A549 (cell line): ENCODE results near the gene GGA2.

Experiments
- BHLHE40 ChIP-seq: IDR thresholded peaks from 2 replicates; pipeline ENCODE4 v1.6.1; 2012; ENCODE audit warnings: low read depth, low read length, inconsistent platforms
- CBX2 ChIP-seq: fragments of 200-600 bp; sonication (generic); IDR thresholded peaks from 2 replicates; pipeline ENCODE4 v1.6.1; 2016; ENCODE audit warnings: low read depth, mild to moderate bottlenecking, borderline replicate concordance
- CBX8 ChIP-seq: fragments of 200-600 bp; sonication (generic); IDR thresholded peaks from 2 replicates; pipeline ENCODE4 v1.6.1; 2016
- CEBPB ChIP-seq, 2 experiments: fragments of >200 bp in 1 of 2; sonication (Bioruptor Twin) in 1 of 2; formaldehyde crosslinking in 1 of 2; IDR thresholded peaks; 2 replicates each; pipeline ENCODE4 v1.6.1; 2012 to 2016
- CTCF ChIP-seq: fragments of >200 bp; sonication (Bioruptor Twin); formaldehyde crosslinking; IDR thresholded peaks from 3 replicates; pipeline ENCODE4 v1.5.1; 2016
- FOXS1 ChIP-seq: fragments of 250-450 bp; sonication (Bioruptor Pico); IDR thresholded peaks from 2 replicates; pipeline ENCODE4 v1.5.0; 2020; ENCODE audit warnings: mild to moderate bottlenecking, moderate library complexity
- HDAC2 ChIP-seq: fragments of 200-600 bp; sonication (generic); IDR thresholded peaks from 2 replicates; pipeline ENCODE4 v1.6.1; 2016
- HOXB5 ChIP-seq: fragments of 250-450 bp; sonication (Bioruptor Pico); IDR thresholded peaks from 2 replicates; pipeline ENCODE4 v1.5.0; 2020; ENCODE audit warnings: mild to moderate bottlenecking, moderate library complexity
- POLR2A ChIP-seq: IDR thresholded peaks from 2 replicates; pipeline ENCODE4 v1.6.1; 2012; ENCODE audit warnings: mild to moderate bottlenecking, low read length
- POLR2AphosphoS2 ChIP-seq: conservative IDR thresholded peaks from 2 replicates; pipeline ENCODE4 v1.6.1; 2012; ENCODE audit warnings: low read length, improper control_type of control experiment, inconsistent platforms
- RAD21 ChIP-seq, 2 experiments: fragments of >200 bp in 1 of 2; sonication (Bioruptor Twin) in 1 of 2; formaldehyde crosslinking in 1 of 2; IDR thresholded peaks in 1 of 2; conservative IDR thresholded peaks in 1 of 2; 2 replicates in 1 of 2; 3 replicates in 1 of 2; pipeline ENCODE4 v1.6.1; 2012 to 2018; ENCODE audit warnings: inconsistent platforms in 1 of 2
- RCOR1 ChIP-seq: fragments of 150-350 bp; IDR thresholded peaks from 2 replicates; pipeline ENCODE4 v1.6.1; 2014; ENCODE audit warnings: antibody characterized with exemption, low read length, low read depth
- ZNF302 ChIP-seq: fragments of 250-450 bp; sonication (Bioruptor Pico); IDR thresholded peaks from 2 replicates; pipeline ENCODE4 v1.9.0; 2021; ENCODE audit warnings: inconsistent platforms, mild to moderate bottlenecking, moderate library complexity
- TF ChIP-seq, protein P1 (sequence below): IDR thresholded peaks from 2 replicates; pipeline ENCODE4 v1.6.1; 2012

DNA sequence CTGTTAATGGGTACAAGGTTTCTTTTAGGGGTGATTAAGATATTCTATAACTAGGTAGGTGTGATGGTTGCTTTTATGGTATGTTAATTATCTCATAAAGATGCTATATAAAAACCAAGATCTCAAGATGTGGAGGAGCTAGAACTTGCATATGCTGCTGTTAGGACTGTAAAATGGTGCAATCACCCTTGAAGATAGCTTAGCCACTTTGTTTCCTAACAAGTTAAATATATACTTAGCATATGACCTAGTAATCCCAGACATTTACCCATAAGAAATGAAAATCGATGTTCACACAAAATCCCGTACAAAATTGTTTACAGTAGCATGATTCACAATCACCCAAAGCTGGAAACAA, 25.1 kb downstream of the GGA2 start:
- TF ChIP-seq HDAC2 (no peak), CTCF (no peak), POLR2A (no peak), CBX2 (no peak), BHLHE40 (no peak), POLR2AphosphoS2 (no peak), RAD21 (conservative IDR thresholded peaks at IDR 0.05 in 1 of 2, IDR thresholded peaks at IDR 0.05 in 1 of 2) (no peak), HOXB5 (CRISPR knock-in tag) (no peak), RCOR1 (no peak), FOXS1 (no peak), CBX8 (no peak), ZNF302 (no peak), CEBPB (IDR thresholded peaks at IDR 0.05) (no peak)
- TF ChIP-seq, protein P1, sequence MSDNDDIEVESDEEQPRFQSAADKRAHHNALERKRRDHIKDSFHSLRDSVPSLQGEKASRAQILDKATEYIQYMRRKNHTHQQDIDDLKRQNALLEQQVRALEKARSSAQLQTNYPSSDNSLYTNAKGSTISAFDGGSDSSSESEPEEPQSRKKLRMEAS = no peak
